Chondrocyte (in vitro differentiated cells): ENCODE results near the gene WNT1. TPM values are rescaled to one million over a fixed set of nuclear protein-coding genes. Genes with fewer than 3 reads are reported as not detected.

ENCODE experiments used
- DNase-seq: peaks from one replicate; pipeline ENCODE4 v3.0.0; 2021; ENCODE audit warnings: mixed read lengths, low spot score
- H3K27ac Mint-ChIP-seq: one replicate; pipeline ENCODE4 v1.8.0; 2021; ENCODE audit warnings: mild to moderate bottlenecking, moderate library complexity, mixed read lengths; ENCODE audit not compliant: unreplicated experiment
- H3K27me3 Mint-ChIP-seq: 2 replicates; pipeline ENCODE4 v1.8.0; 2021; ENCODE audit warnings: low read depth, mixed read lengths
- H3K36me3 Mint-ChIP-seq: 2 replicates; pipeline ENCODE4 v1.8.0; 2021; ENCODE audit warnings: low read depth, mixed read lengths
- H3K4me1 Mint-ChIP-seq: 2 replicates; pipeline ENCODE4 v1.8.0; 2021; ENCODE audit warnings: low read depth, mild to moderate bottlenecking, mixed read lengths
- H3K4me3 Mint-ChIP-seq: one replicate; pipeline ENCODE4 v1.8.0; 2021; ENCODE audit warnings: mild to moderate bottlenecking, moderate library complexity, mixed read lengths; ENCODE audit not compliant: unreplicated experiment
- H3K9me3 Mint-ChIP-seq: 2 replicates; pipeline ENCODE4 v1.8.0; 2021; ENCODE audit warnings: low read depth, mixed read lengths
- long read RNA-seq: library from polyadenylated mRNA; stranded (forward); transcript quantifications from one replicate; pipeline ENCODE4 v2.0.0, GENCODE V29; 2021
- total RNA-seq: library from RNA; stranded (reverse); gene quantifications from 3 replicates; pipeline ENCODE4 v1.2.1, GENCODE V29; 2021
- TF ChIP-seq, protein P1 (sequence below): fragments of 200-600 bp; sonication (generic); IDR thresholded peaks from 2 replicates; pipeline ENCODE4 v1.5.0; 2021; ENCODE audit warnings: antibody characterized with exemption, mild to moderate bottlenecking, moderate library complexity

Gene WNT1
- total RNA-seq, result not detected in 3 replicates
- long read RNA-seq, result 0 reads

DNA sequence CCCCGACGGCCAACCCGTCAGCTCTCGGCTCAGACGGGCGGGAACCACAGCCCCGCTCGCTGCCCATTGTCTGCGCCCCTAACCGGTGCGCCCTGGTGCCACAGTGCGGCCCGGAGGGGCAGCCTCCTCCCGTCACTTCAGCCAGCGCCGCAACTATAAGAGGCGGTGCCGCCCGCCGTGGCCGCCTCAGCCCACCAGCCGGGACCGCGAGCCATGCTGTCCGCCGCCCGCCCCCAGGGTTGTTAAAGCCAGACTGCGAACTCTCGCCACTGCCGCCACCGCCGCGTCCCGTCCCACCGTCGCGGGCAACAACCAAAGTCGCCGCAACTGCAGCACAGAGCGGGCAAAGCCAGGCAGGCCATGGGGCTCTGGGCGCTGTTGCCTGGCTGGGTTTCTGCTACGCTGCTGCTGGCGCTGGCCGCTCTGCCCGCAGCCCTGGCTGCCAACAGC is at the start of gene WNT1:
WNT1 (plus strand) TSS at position 32 of the 450 bp plus-strand sequence; CDS start at position 361, 329 bp downstream.
- Mint-ChIP-seq H3K36me3 (peaks cover 2% of the 10 kb centered on the region), H3K27ac (no peak within 1 kb of the TSS), H3K4me3 (peak within 1 kb of the TSS; percentile 47), H3K27me3 (peaks cover 81% of the 10 kb centered on the region), H3K9me3 (no peaks in the 10 kb centered on the region), H3K4me1 (peaks cover 46% of the 10 kb centered on the region)
- TF ChIP-seq, protein P1, sequence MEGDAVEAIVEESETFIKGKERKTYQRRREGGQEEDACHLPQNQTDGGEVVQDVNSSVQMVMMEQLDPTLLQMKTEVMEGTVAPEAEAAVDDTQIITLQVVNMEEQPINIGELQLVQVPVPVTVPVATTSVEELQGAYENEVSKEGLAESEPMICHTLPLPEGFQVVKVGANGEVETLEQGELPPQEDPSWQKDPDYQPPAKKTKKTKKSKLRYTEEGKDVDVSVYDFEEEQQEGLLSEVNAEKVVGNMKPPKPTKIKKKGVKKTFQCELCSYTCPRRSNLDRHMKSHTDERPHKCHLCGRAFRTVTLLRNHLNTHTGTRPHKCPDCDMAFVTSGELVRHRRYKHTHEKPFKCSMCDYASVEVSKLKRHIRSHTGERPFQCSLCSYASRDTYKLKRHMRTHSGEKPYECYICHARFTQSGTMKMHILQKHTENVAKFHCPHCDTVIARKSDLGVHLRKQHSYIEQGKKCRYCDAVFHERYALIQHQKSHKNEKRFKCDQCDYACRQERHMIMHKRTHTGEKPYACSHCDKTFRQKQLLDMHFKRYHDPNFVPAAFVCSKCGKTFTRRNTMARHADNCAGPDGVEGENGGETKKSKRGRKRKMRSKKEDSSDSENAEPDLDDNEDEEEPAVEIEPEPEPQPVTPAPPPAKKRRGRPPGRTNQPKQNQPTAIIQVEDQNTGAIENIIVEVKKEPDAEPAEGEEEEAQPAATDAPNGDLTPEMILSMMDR, result peak; percentile 72
- DNase-seq, result no peak

GRCh38 chr12:48929551-48929950 is 48.6 kb upstream of the WNT1 start:
- no peak overlapping the region for H3K27ac Mint-ChIP-seq

GRCh38 chr12:48930475-48930874 is 47.6 kb upstream of the WNT1 start:
- H3K27me3 Mint-ChIP-seq, result no peaks in the 10 kb centered on the region
- no peak overlapping the region for H3K27ac Mint-ChIP-seq
- no peak for DNase-seq
- peaks cover 3% of the 10 kb centered on the region for H3K4me1 Mint-ChIP-seq
- TF ChIP-seq, protein P1, result no peak
- H3K36me3 Mint-ChIP-seq, result peaks cover 30% of the 10 kb centered on the region
- H3K9me3 Mint-ChIP-seq, result no peaks in the 10 kb centered on the region
- no peak overlapping the region for H3K4me3 Mint-ChIP-seq

More at GRCh38 chr12:48929551-48929950, 48.6 kb upstream of the WNT1 start:
- Mint-ChIP-seq H3K4me3 (no peak overlapping the region), H3K36me3 (peaks cover 30% of the 10 kb centered on the region), H3K27me3 (no peaks in the 10 kb centered on the region), H3K4me1 (peaks cover 4% of the 10 kb centered on the region), H3K9me3 (no peaks in the 10 kb centered on the region)
- TF ChIP-seq, protein P1, result no peak
- no peak for DNase-seq

DNA sequence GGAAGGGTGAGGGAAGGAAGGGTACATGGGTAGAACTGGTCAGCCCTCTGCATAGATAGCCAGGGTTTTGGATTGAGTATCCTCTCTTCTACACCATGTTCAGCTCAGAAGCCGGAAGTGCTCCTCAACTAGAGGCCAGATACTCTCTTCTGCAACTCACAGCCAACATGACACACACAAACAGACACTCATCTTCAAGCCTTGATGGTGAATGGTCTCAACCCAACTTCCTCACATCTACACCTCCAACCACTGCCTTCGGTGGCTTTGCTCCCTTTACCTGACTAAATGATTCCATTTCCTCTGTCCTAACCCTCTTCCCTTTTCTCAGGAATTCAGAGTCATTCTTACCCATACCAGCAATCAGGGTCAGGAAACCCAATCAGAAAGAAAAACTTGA is 45.2 kb upstream of the WNT1 start:
- peaks cover 28% of the 10 kb centered on the region for H3K36me3 Mint-ChIP-seq
- no peak for DNase-seq
- H3K4me3 Mint-ChIP-seq, result no peak overlapping the region

DNA sequence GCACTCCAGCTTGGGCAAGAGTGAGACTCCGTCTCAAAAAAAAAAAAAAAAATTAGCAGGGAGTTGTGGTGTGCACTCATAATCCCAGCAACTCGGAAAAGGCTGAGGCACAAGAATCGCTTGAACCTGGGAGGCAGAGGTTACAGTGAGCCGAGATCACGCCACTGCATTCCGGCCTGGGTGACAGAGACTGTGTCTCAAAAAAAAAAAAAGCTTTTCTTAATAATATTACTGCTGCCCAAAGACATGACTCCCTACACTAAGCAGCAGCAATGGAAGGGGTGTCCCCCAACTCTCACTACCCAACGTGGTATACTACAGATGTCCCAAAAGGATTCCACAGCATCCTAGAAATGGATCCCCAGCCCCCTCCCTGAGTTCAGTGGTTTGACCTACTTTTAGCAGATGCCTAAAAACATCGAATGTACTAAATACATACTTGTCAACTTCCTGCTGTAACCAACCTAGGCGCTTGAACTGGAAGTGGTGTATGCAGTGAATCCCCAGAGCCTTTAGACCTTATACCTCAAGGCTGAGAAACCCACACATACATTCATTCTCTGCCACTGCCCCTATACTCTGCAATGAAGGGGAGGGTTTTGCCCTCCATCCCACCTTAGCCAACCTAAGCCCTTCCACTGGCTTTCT is 44.3 kb upstream of the WNT1 start:
- Mint-ChIP-seq H3K27me3 (no peaks in the 10 kb centered on the region), H3K4me3 (no peak overlapping the region), H3K27ac (no peak overlapping the region), H3K9me3 (no peaks in the 10 kb centered on the region), H3K4me1 (no peaks in the 10 kb centered on the region), H3K36me3 (peaks cover 28% of the 10 kb centered on the region)
- DNase-seq, result no peak
- TF ChIP-seq, protein P1, result no peak

More for the DNA sequence above, 45.2 kb upstream of the WNT1 start:
- TF ChIP-seq, protein P1, result no peak
- H3K4me1 Mint-ChIP-seq, result no peaks in the 10 kb centered on the region
- H3K9me3 Mint-ChIP-seq, result no peaks in the 10 kb centered on the region
- no peak overlapping the region for H3K27ac Mint-ChIP-seq
- H3K27me3 Mint-ChIP-seq, result no peaks in the 10 kb centered on the region
